ENCODE results near the gene PPP1R3C.

PPP1R3C gene

DNA sequence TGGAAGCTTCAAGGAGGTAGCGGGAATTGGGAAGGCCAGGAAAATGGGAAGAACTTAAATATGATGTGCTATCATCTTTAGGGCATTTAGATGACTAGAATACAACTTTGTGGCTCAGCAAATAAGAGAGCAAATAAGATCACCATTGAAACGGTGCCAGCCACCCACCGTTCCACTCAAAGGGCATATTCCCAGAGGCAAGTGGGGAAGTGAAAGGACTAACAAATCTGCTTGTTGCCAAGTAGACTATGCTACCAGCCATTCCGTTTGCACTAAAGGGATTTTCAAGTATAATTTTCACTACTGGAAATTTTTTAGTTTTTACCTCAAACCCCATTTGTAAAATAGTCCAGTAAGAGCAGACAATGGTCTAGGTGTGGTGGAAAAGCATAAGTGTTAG, 4.0 kb upstream of the PPP1R3C start:
- no peak overlapping the region for H3K4me3 ChIP-seq (ENCODE audit: low read depth, low read length)
- H3K9me3 ChIP-seq (ENCODE audit: control insufficient read depth, insufficient read depth, low read depth, low read length): no peaks in the 10 kb centered on the region
- H3K27ac ChIP-seq (ENCODE audit: extremely low read depth, low read depth, low read length): no peak overlapping the region
- ChIA-PET POLR2A (no interaction called here), CTCF (interaction anchor here (0.7 to 3.8 kb wide), 8 partner anchors 8 to 338 kb away, joined by 3 to 50 read pairs (median 11); no protein-coding TSS in a partner anchor)
- TF ChIP-seq ZBTB7A (tag by site-specific recombination; IDR thresholded peaks at IDR 0.05; ENCODE audit: low read depth): no peak
- TF ChIP-seq, protein P1, sequence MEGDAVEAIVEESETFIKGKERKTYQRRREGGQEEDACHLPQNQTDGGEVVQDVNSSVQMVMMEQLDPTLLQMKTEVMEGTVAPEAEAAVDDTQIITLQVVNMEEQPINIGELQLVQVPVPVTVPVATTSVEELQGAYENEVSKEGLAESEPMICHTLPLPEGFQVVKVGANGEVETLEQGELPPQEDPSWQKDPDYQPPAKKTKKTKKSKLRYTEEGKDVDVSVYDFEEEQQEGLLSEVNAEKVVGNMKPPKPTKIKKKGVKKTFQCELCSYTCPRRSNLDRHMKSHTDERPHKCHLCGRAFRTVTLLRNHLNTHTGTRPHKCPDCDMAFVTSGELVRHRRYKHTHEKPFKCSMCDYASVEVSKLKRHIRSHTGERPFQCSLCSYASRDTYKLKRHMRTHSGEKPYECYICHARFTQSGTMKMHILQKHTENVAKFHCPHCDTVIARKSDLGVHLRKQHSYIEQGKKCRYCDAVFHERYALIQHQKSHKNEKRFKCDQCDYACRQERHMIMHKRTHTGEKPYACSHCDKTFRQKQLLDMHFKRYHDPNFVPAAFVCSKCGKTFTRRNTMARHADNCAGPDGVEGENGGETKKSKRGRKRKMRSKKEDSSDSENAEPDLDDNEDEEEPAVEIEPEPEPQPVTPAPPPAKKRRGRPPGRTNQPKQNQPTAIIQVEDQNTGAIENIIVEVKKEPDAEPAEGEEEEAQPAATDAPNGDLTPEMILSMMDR (tag by site-specific recombination; IDR thresholded peaks at IDR 0.05): no peak
- no peaks in the 10 kb centered on the region for H3K36me3 ChIP-seq (ENCODE audit: control insufficient read depth in 2 of 2, insufficient read depth in 1 of 2, low read length in 2 of 2)
- H3K4me1 ChIP-seq (ENCODE audit: control insufficient read depth, insufficient read depth, low read length): no peaks in the 10 kb centered on the region

DNA sequence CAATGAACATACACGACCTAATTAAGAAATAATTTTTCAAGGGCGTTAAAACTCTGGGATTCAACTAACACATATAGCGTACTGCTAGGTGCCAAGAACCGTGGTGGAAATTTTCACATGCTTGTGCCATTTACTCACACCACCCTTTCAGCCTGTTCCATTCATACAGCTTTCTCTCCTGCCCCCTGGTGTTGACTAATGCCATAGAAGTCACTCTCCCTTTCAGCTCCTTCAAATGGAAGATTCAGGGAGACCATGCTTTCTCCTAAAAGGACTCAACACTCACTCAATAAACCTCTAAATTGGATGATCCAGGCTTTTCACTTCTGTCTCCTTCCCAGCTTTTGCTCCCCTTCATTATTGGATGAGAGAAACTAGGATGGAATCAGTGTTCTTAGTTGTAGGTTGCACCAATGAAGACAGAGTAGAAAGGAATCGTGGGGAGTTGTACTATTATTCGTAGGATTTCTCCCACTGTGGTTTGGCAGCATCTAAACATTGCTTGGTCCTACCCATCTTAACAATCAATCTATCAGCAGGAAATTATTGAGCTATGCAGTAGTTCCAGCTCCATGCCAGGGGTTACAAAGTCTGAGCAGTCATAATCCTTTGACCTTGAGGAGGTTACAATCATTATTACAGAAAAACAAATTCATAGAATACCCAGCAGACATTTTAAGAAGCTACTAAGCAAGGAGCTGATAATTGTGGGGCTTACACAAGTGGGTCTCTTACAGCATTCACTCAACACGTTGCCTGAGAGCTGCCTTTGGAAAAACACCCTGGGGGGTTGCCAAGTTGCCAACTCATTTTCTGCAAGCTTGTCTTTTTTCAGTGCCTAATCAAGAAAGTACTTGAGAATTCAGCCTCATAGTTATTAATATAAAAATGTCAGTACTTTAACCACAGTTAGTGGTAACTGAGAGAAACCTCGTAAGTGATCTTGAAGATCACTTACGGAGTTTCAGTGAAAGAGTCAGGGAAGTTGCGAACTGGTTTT, 2.8 kb upstream of the PPP1R3C start:
- no peak overlapping the region for H3K27ac ChIP-seq (ENCODE audit: extremely low read depth, low read depth, low read length)
- H3K4me3 ChIP-seq (ENCODE audit: low read depth, low read length): no peak overlapping the region
- POLR2A ChIA-PET: no interaction called here
- H3K4me1 ChIP-seq (ENCODE audit: control insufficient read depth, insufficient read depth, low read length): no peaks in the 10 kb centered on the region
- no peaks in the 10 kb centered on the region for H3K36me3 ChIP-seq (ENCODE audit: control insufficient read depth in 2 of 2, insufficient read depth in 1 of 2, low read length in 2 of 2)
- CTCF ChIA-PET: interaction anchor here (0.6 to 3.8 kb wide), 56 partner anchors 9 to 756 kb away, joined by 3 to 50 read pairs (median 4); no protein-coding TSS in a partner anchor
- no peaks in the 10 kb centered on the region for H3K9me3 ChIP-seq (ENCODE audit: control insufficient read depth, insufficient read depth, low read depth, low read length)
- TF ChIP-seq ZNF701 (tag by site-specific recombination; IDR thresholded peaks at IDR 0.05): no peak
- no peak for TF ChIP-seq ZNF121 (tag by site-specific recombination; IDR thresholded peaks at IDR 0.05)
- 0 out of 2 replicates have a peak, but pooled peaks have one; percentile 32 for TF ChIP-seq ZEB2 (tag by site-specific recombination; IDR thresholded peaks at IDR 0.05)
- no peak for TF ChIP-seq MEIS1 (CRISPR knock-in tag; IDR thresholded peaks at IDR 0.05; ENCODE audit: borderline replicate concordance)
- TF ChIP-seq, protein P2, sequence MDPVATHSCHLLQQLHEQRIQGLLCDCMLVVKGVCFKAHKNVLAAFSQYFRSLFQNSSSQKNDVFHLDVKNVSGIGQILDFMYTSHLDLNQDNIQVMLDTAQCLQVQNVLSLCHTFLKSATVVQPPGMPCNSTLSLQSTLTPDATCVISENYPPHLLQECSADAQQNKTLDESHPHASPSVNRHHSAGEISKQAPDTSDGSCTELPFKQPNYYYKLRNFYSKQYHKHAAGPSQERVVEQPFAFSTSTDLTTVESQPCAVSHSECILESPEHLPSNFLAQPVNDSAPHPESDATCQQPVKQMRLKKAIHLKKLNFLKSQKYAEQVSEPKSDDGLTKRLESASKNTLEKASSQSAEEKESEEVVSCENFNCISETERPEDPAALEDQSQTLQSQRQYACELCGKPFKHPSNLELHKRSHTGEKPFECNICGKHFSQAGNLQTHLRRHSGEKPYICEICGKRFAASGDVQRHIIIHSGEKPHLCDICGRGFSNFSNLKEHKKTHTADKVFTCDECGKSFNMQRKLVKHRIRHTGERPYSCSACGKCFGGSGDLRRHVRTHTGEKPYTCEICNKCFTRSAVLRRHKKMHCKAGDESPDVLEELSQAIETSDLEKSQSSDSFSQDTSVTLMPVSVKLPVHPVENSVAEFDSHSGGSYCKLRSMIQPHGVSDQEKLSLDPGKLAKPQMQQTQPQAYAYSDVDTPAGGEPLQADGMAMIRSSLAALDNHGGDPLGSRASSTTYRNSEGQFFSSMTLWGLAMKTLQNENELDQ (tag by site-specific recombination; IDR thresholded peaks at IDR 0.05; ENCODE audit: low read depth): no peak
- TF ChIP-seq, protein P3, sequence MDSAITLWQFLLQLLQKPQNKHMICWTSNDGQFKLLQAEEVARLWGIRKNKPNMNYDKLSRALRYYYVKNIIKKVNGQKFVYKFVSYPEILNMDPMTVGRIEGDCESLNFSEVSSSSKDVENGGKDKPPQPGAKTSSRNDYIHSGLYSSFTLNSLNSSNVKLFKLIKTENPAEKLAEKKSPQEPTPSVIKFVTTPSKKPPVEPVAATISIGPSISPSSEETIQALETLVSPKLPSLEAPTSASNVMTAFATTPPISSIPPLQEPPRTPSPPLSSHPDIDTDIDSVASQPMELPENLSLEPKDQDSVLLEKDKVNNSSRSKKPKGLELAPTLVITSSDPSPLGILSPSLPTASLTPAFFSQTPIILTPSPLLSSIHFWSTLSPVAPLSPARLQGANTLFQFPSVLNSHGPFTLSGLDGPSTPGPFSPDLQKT (IDR thresholded peaks at IDR 0.05; ENCODE audit: borderline replicate concordance, low read depth, low read length): no peak
- no peak for TF ChIP-seq ZNF621 (tag by site-specific recombination; IDR thresholded peaks at IDR 0.05)
- TF ChIP-seq ZNF473 (tag by site-specific recombination; IDR thresholded peaks at IDR 0.05): no peak
- no peak for TF ChIP-seq GLI4 (tag by site-specific recombination; IDR thresholded peaks at IDR 0.05)
- no peak for TF ChIP-seq ZNF155 (tag by site-specific recombination; IDR thresholded peaks at IDR 0.05)
- TF ChIP-seq, protein P4, sequence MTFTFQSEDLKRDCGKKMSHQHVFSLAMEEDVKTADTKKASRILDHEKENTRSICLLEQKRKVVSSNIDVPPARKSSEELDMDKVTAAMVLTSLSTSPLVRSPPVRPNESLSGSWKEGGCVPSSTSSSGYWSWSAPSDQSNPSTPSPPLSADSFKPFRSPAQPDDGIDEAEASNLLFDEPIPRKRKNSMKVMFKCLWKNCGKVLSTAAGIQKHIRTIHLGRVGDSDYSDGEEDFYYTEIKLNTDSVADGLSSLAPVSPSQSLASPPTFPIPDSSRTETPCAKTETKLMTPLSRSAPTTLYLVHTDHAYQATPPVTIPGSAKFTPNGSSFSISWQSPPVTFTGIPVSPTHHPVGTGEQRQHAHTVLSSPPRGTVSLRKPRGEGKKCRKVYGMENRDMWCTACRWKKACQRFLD (tag by site-specific recombination; IDR thresholded peaks at IDR 0.05): no peak
- TF ChIP-seq YY2 (tag by site-specific recombination; IDR thresholded peaks at IDR 0.05): no peak
- TF ChIP-seq ZNF660 (tag by site-specific recombination; IDR thresholded peaks at IDR 0.05): no peak
- no peak for TF ChIP-seq ZNF76 (tag by site-specific recombination; IDR thresholded peaks at IDR 0.05; ENCODE audit: borderline replicate concordance, low read depth)
- no peak for TF ChIP-seq ZNF404 (tag by site-specific recombination; IDR thresholded peaks at IDR 0.05)
- no peak for TF ChIP-seq ZNF394 (tag by site-specific recombination; IDR thresholded peaks at IDR 0.05; ENCODE audit: borderline replicate concordance)
- no peak for TF ChIP-seq ZNF311 (tag by site-specific recombination; IDR thresholded peaks at IDR 0.05; ENCODE audit: borderline replicate concordance)
- TF ChIP-seq ZNF248 (tag by site-specific recombination; IDR thresholded peaks at IDR 0.05): no peak
- TF ChIP-seq, protein P5, sequence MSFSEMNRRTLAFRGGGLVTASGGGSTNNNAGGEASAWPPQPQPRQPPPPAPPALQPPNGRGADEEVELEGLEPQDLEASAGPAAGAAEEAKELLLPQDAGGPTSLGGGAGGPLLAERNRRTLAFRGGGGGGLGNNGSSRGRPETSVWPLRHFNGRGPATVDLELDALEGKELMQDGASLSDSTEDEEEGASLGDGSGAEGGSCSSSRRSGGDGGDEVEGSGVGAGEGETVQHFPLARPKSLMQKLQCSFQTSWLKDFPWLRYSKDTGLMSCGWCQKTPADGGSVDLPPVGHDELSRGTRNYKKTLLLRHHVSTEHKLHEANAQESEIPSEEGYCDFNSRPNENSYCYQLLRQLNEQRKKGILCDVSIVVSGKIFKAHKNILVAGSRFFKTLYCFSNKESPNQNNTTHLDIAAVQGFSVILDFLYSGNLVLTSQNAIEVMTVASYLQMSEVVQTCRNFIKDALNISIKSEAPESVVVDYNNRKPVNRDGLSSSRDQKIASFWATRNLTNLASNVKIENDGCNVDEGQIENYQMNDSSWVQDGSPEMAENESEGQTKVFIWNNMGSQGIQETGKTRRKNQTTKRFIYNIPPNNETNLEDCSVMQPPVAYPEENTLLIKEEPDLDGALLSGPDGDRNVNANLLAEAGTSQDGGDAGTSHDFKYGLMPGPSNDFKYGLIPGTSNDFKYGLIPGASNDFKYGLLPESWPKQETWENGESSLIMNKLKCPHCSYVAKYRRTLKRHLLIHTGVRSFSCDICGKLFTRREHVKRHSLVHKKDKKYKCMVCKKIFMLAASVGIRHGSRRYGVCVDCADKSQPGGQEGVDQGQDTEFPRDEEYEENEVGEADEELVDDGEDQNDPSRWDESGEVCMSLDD (tag by site-specific recombination; IDR thresholded peaks at IDR 0.05): no peak
- TF ChIP-seq, protein P6, sequence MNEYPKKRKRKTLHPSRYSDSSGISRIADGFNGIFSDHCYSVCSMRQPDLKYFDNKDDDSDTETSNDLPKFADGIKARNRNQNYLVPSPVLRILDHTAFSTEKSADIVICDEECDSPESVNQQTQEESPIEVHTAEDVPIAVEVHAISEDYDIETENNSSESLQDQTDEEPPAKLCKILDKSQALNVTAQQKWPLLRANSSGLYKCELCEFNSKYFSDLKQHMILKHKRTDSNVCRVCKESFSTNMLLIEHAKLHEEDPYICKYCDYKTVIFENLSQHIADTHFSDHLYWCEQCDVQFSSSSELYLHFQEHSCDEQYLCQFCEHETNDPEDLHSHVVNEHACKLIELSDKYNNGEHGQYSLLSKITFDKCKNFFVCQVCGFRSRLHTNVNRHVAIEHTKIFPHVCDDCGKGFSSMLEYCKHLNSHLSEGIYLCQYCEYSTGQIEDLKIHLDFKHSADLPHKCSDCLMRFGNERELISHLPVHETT (tag by site-specific recombination; IDR thresholded peaks at IDR 0.05): peak; percentile 24; the same call in 1 of the 2 replicates
- TF ChIP-seq ZNF302 (tag by site-specific recombination; IDR thresholded peaks at IDR 0.05; ENCODE audit: low read depth): no peak
